GM23338 (cell line): Measurements from ENCODE around the gene TBCD. TPM values are rescaled to one million over a fixed set of nuclear protein-coding genes. Genes with fewer than 3 reads are reported as not detected.

Source experiments
- ATAC-seq: fragments of 200-7000 bp; cut with Tn5 transposase; 3 replicates; pipeline ENCODE4 v1.9.1; 2020
- DNase-seq: peaks from one replicate; pipeline ENCODE4 v3.0.0-alpha.2; 2015; ENCODE audit warnings: low spot score
- H2AFZ ChIP-seq: fragments of 200-600 bp; sonication (generic); 2 replicates; pipeline ENCODE4 v1.8.0; 2016; ENCODE audit warnings: antibody characterized with exemption, mild to moderate bottlenecking, moderate library complexity
- H3F3A ChIP-seq: fragments of 200-600 bp; sonication (generic); replicated peaks from 2 replicates; pipeline ENCODE4 v1.8.0; 2017; ENCODE audit warnings: antibody characterized with exemption, mixed run types, low read depth
- H3K27ac ChIP-seq: fragments of 200-600 bp; sonication (generic); 2 replicates; pipeline ENCODE4 v1.6.1; 2016; ENCODE audit warnings: low read depth
- H3K27me3 ChIP-seq: fragments of 200-600 bp; sonication (generic); 2 replicates; pipeline ENCODE4 v1.8.0; 2016; ENCODE audit warnings: mild to moderate bottlenecking, mixed run types, moderate library complexity; ENCODE audit not compliant: insufficient read depth
- H3K36me3 ChIP-seq: fragments of 200-600 bp; sonication (generic); 2 replicates; pipeline ENCODE4 v1.8.0; 2016; ENCODE audit warnings: mild to moderate bottlenecking; ENCODE audit not compliant: insufficient read depth
- H3K4me1 ChIP-seq: fragments of 200-600 bp; sonication (generic); 2 replicates; pipeline ENCODE4 v1.8.0; 2016; ENCODE audit warnings: mild to moderate bottlenecking, moderate library complexity; ENCODE audit not compliant: insufficient read depth
- H3K4me2 ChIP-seq: fragments of 200-600 bp; sonication (generic); 2 replicates; pipeline ENCODE4 v1.7.1; 2017; ENCODE audit warnings: mixed run types
- H3K4me3 ChIP-seq: fragments of 200-600 bp; sonication (generic); 2 replicates; pipeline ENCODE4 v1.6.1; 2016; ENCODE audit warnings: mixed run types
- H3K79me2 ChIP-seq: fragments of 200-600 bp; sonication (generic); replicated peaks from 2 replicates; pipeline ENCODE4 v1.8.0; 2017; ENCODE audit warnings: mild to moderate bottlenecking; ENCODE audit not compliant: insufficient read depth
- H3K9me2 ChIP-seq: fragments of 200-600 bp; sonication (generic); 2 replicates; pipeline ENCODE4 v1.8.0; 2017; ENCODE audit not compliant: insufficient read depth
- H4K20me1 ChIP-seq: fragments of 200-600 bp; sonication (generic); replicated peaks from 2 replicates; pipeline ENCODE4 v1.8.0; 2017; ENCODE audit warnings: mild to moderate bottlenecking; ENCODE audit not compliant: insufficient read depth
- H3K27ac Mint-ChIP-seq: 2 replicates; pipeline ENCODE4 v1.8.0; 2020; ENCODE audit warnings: inconsistent platforms, mild to moderate bottlenecking, moderate library complexity, mixed read lengths
- H3K27me3 Mint-ChIP-seq: 3 replicates; pipeline ENCODE4 v1.8.0; 2022; ENCODE audit warnings: low read depth, mild to moderate bottlenecking, moderate library complexity, mixed read lengths, inconsistent platforms; ENCODE audit not compliant: insufficient read depth, poor library complexity
- H3K36me3 Mint-ChIP-seq: 3 replicates; pipeline ENCODE4 v1.8.0; 2021; ENCODE audit warnings: low read depth, mild to moderate bottlenecking, inconsistent platforms, moderate library complexity, mixed read lengths
- H3K4me1 Mint-ChIP-seq: 3 replicates; pipeline ENCODE4 v1.8.0; 2020; ENCODE audit warnings: mild to moderate bottlenecking, inconsistent platforms, mixed read lengths
- H3K4me3 Mint-ChIP-seq: 3 replicates; pipeline ENCODE4 v1.8.0; 2021; ENCODE audit warnings: moderate library complexity, mild to moderate bottlenecking, inconsistent platforms, mixed read lengths
- H3K9me3 Mint-ChIP-seq: 3 replicates; pipeline ENCODE4 v1.8.0; 2020; ENCODE audit warnings: moderate library complexity, mild to moderate bottlenecking, inconsistent platforms, mixed read lengths
- CREB1 ChIP-seq: fragments of 250-450 bp; sonication (Bioruptor Pico); IDR thresholded peaks from 2 replicates; pipeline ENCODE4 v1.5.0; 2020; ENCODE audit warnings: low read depth, mild to moderate bottlenecking, moderate library complexity
- EZH2 ChIP-seq: fragments of 200-600 bp; sonication (generic); IDR thresholded peaks from one replicate; pipeline ENCODE4 v1.8.0; 2017; ENCODE audit warnings: antibody characterized with exemption, mild to moderate bottlenecking, low read depth; ENCODE audit not compliant: unreplicated experiment
- EZH2phosphoT487 ChIP-seq: fragments of 200-600 bp; sonication (generic); IDR thresholded peaks from one replicate; pipeline ENCODE4 v1.8.1; 2018; ENCODE audit warnings: antibody characterized with exemption; ENCODE audit not compliant: unreplicated experiment
- JUNB ChIP-seq: IDR thresholded peaks from one replicate; pipeline ENCODE4 v1.6.1; 2016; ENCODE audit warnings: antibody characterized with exemption; ENCODE audit not compliant: unreplicated experiment
- NANOG ChIP-seq: IDR thresholded peaks from 2 replicates; pipeline ENCODE4 v1.6.1; 2016; ENCODE audit warnings: antibody characterized with exemption, borderline replicate concordance
- POLR2AphosphoS5 ChIP-seq: IDR thresholded peaks from 2 replicates; pipeline ENCODE4 v1.6.1; 2016; ENCODE audit warnings: antibody characterized with exemption, low read depth
- REST ChIP-seq: IDR thresholded peaks from one replicate; pipeline ENCODE4 v1.6.1; 2018; ENCODE audit warnings: antibody characterized with exemption; ENCODE audit not compliant: unreplicated experiment
- STAT1 ChIP-seq: IDR thresholded peaks from one replicate; pipeline ENCODE4 v1.6.1; 2016; ENCODE audit warnings: antibody characterized with exemption; ENCODE audit not compliant: unreplicated experiment
- ZNF114 ChIP-seq: fragments of 250-450 bp; sonication (Bioruptor Pico); IDR thresholded peaks from 2 replicates; pipeline ENCODE4 v1.5.0; 2020; ENCODE audit warnings: mild to moderate bottlenecking, moderate library complexity
- ZNF331 ChIP-seq: fragments of 250-450 bp; sonication (Bioruptor Pico); IDR thresholded peaks from 2 replicates; pipeline ENCODE4 v1.5.0; 2020; ENCODE audit warnings: low read depth, mild to moderate bottlenecking, moderate library complexity
- ZNF462 ChIP-seq: fragments of 250-450 bp; sonication (Bioruptor Pico); IDR thresholded peaks from 2 replicates; pipeline ENCODE4 v1.5.0; 2020; ENCODE audit warnings: mild to moderate bottlenecking, moderate library complexity
- polyA plus RNA-seq: library from polyadenylated mRNA; unstranded; fragments of >200 nt; fragmentation: Nextera tagmentation; extraction: Ambion mirVana; gene quantifications from 2 replicates; pipeline ENCODE4 v1.2.1, GENCODE V29; 2016
- total RNA-seq: library from RNA; depleted of rRNA; stranded (reverse); fragments of >200 nt; shearing (Covaris generic); gene quantifications from 2 replicates; pipeline ENCODE4 v1.2.3, GENCODE V29; 2014
- TF ChIP-seq, protein P1 (sequence below), 2 experiments: fragments of 200-600 bp in 1 of 2; sonication (generic) in 1 of 2; conservative IDR thresholded peaks; 2 replicates each; pipeline versions ENCODE4 v1.5.1 to v1.6.1; 2016 to 2017; ENCODE audit warnings: antibody characterized with exemption in 2 of 2, low read depth in 2 of 2, mild to moderate bottlenecking in 2 of 2, moderate library complexity in 1 of 2
- TF ChIP-seq, protein P2 (sequence below): IDR thresholded peaks from 2 replicates; pipeline ENCODE4 v1.6.1; 2016; ENCODE audit warnings: antibody characterized with exemption

Gene TBCD
- total and polyA plus RNA-seq, 2 experiments from 2014 or later = 75.0 to 116 TPM

DNA sequence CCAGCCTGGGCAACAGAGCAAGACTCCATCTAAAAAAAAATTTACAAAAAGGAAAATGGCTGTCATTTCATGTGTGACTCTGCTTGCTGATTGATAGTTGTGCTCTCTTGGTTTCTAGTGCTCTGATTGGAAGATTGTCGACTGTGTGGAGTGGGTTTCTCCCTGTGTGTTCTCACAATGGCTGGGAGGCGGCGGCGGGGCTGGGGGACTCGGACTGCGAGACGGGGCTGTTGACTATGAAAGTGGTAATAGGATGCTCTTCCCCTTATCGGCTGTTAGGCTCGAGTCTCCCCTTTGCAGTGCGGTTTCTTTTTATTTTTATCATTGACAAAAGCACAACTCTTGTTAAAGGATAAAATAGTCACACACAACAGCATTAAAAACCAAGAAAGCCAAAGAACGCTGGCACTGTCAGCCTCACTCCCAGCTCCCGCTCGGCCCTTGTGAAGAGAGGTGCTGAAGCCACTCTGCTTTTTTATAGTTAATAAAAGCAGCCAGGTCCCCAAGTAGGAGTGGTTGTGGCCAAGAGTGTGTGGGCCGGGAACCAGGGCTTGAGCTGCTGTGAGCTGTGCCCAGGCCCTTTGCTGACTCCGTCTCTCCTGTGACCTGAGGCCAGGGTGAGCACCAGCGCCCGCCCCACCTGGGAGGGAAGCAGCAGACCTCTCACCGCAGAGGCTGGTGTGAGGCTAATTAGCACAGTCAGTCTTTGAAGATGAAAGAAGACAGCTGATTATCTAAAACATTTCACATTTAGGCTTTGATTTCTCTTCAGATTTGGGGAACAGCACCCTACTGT lies 36.5 kb downstream of the TBCD start:
- Histone ChIP-seq H3K4me1 (no peaks in the 10 kb centered on the region), H3K27ac (peak overlapping the region; percentile 32; the same call in 1 of the 2 replicates), H3K4me2 (no peak overlapping the region), H3K4me3 (no peak overlapping the region), H3K36me3 (0 out of 2 replicates have a peak, but pooled peaks cover 3% of the 10 kb centered on the region), H2AFZ (no peak overlapping the region), H4K20me1 (peaks cover 14% of the 10 kb centered on the region), H3K9me2 (no peaks in the 10 kb centered on the region), H3K27me3 (no peaks in the 10 kb centered on the region), H3K79me2 (peaks cover 66% of the 10 kb centered on the region), H3F3A (no peaks in the 10 kb centered on the region)
- H3K9me3 Mint-ChIP-seq = no peaks in the 10 kb centered on the region; the same call in 1 of the 3 replicates
- H3K36me3 Mint-ChIP-seq = peaks cover 40% of the 10 kb centered on the region
- no peak; the same call in 2 of the 3 replicates for ATAC-seq
- no peak overlapping the region for H3K27ac Mint-ChIP-seq
- TF ChIP-seq EZH2phosphoT487 (no peak), ZNF114 (CRISPR knock-in tag) (no peak), ZNF331 (CRISPR knock-in tag) (no peak), EZH2 (no peak), STAT1 (no peak), JUNB (no peak), REST (no peak), NANOG (no peak), POLR2AphosphoS5 (no peak), ZNF462 (CRISPR knock-in tag) (no peak), CREB1 (CRISPR knock-in tag) (no peak)
- TF ChIP-seq, protein P1, sequence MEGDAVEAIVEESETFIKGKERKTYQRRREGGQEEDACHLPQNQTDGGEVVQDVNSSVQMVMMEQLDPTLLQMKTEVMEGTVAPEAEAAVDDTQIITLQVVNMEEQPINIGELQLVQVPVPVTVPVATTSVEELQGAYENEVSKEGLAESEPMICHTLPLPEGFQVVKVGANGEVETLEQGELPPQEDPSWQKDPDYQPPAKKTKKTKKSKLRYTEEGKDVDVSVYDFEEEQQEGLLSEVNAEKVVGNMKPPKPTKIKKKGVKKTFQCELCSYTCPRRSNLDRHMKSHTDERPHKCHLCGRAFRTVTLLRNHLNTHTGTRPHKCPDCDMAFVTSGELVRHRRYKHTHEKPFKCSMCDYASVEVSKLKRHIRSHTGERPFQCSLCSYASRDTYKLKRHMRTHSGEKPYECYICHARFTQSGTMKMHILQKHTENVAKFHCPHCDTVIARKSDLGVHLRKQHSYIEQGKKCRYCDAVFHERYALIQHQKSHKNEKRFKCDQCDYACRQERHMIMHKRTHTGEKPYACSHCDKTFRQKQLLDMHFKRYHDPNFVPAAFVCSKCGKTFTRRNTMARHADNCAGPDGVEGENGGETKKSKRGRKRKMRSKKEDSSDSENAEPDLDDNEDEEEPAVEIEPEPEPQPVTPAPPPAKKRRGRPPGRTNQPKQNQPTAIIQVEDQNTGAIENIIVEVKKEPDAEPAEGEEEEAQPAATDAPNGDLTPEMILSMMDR (conservative IDR thresholded peaks at IDR 0.05; ENCODE audit: low read depth in 2 of 2) = no peak
- TF ChIP-seq, protein P2, sequence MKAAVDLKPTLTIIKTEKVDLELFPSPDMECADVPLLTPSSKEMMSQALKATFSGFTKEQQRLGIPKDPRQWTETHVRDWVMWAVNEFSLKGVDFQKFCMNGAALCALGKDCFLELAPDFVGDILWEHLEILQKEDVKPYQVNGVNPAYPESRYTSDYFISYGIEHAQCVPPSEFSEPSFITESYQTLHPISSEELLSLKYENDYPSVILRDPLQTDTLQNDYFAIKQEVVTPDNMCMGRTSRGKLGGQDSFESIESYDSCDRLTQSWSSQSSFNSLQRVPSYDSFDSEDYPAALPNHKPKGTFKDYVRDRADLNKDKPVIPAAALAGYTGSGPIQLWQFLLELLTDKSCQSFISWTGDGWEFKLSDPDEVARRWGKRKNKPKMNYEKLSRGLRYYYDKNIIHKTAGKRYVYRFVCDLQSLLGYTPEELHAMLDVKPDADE = no peak
- H3K4me3 Mint-ChIP-seq = no peak overlapping the region
- no peak for DNase-seq
- peaks cover 13% of the 10 kb centered on the region for H3K27me3 Mint-ChIP-seq
- H3K4me1 Mint-ChIP-seq = peaks cover 2% of the 10 kb centered on the region; the same call in 2 of the 3 replicates
